Astrocyte of the hippocampus (primary cell): ENCODE results near the gene WDR54.

ENCODE experiments used
- DNase-seq: peaks from one replicate; pipeline ENCODE4 v3.0.0; 2011; ENCODE audit warnings: low read depth, low spot score

Gene WDR54, protein sequence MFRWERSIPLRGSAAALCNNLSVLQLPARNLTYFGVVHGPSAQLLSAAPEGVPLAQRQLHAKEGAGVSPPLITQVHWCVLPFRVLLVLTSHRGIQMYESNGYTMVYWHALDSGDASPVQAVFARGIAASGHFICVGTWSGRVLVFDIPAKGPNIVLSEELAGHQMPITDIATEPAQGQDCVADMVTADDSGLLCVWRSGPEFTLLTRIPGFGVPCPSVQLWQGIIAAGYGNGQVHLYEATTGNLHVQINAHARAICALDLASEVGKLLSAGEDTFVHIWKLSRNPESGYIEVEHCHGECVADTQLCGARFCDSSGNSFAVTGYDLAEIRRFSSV

DNA sequence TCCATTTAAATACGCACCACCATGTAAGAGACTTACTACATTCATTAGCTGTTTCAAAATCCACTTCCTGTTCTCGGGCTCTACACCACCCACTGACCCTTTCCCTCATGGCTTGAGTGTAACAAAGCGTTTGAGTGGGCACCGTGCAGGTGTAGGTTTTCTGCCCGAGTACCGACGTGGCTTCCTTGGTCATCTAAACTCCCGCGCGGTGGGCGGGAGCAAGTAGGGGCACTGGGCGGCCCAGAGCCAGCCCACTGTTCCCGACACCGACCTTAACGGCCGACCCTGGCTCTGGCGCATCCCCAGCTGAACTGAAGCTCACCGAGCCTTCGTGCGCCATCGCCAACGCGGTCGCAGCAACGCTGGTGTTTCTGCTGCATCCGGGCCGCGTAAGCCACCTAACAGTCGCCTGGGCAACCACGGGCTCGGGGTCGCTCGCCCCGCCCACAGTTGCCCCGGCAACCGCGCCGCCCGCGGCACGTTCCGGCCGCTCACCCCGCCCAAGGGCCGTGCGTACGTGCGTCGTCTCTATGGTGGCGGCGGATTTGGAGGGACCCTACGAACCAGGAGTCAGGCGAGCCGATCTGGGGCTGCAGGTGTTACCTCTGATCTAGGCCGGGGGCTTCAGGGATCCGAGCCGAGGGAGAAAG, at the start of gene WDR54, which contains the start of gene C2orf81:
WDR54 (plus strand) TSS at position 510 of the 650 bp plus-strand sequence. CDS start 424 bp downstream, outside the sequence.
C2orf81 (minus strand) TSS at position 399 of the 650 bp plus-strand sequence; CDS start at position 340, 59 bp downstream.
- peak; percentile 93 for DNase-seq

DNA sequence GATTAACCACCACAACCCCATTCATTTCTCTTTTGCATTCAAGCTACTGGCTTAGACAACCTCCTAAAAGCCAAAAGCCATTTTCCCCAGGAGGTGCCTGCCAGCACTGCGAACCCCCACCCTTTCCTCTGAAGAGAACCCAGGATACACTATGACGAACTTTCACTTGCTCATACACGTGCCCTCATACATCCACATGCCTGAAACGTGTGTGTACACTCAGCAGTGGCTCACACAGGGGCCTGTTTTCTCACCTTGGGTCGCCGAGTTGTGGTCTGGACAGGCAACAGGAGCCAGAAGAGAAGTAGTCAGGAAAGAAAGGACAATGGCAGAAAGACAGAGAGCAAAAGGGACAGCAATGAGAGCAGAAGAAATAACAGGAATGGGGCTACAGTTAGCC, 48.9 kb upstream of the WDR54 start:
- no peak for DNase-seq

DNA sequence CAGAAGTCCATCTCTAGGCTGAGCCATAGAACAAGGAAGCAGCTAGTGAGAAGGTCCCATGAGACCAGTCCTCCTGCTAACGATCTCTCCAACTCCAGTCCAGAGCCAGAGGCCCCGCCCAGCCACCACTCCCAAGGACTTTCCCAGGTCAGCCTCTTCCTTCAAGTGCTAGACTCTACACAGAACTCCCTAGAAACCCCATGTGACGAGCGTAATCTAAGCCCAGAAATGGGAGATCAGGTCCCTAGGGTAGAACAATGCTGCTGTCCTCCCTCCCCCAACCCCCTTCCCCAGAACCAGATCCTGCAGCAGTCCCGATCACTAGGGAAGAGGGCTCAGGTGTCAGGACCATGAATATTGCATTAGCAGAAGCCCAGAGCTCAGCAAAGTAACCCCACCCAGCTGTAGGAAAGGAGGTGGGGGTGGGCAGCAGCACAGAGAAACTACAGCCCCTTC, 48.3 kb upstream of the WDR54 start:
- DNase-seq, result no peak

DNA sequence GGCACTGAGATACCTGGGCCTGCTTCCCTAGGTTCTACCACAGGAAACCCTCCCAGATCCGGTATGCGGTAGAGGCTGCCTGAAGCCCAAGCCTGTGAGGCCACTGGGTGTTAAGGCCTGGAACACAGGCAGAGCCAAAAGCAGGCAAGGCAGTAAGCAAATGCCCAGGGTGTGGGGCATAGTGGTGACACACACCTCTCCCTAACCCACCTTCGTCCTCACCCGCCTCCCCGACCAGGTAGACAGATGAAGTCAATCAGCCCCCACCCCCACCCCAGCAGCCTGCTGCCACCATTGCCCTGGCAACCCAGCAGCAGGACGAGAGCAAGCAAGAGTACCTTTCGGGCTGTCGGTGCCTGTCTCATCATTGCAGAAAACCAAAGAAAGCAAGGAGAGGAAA, 47.5 kb upstream of the WDR54 start:
- DNase-seq, result peak; percentile 12

DNA sequence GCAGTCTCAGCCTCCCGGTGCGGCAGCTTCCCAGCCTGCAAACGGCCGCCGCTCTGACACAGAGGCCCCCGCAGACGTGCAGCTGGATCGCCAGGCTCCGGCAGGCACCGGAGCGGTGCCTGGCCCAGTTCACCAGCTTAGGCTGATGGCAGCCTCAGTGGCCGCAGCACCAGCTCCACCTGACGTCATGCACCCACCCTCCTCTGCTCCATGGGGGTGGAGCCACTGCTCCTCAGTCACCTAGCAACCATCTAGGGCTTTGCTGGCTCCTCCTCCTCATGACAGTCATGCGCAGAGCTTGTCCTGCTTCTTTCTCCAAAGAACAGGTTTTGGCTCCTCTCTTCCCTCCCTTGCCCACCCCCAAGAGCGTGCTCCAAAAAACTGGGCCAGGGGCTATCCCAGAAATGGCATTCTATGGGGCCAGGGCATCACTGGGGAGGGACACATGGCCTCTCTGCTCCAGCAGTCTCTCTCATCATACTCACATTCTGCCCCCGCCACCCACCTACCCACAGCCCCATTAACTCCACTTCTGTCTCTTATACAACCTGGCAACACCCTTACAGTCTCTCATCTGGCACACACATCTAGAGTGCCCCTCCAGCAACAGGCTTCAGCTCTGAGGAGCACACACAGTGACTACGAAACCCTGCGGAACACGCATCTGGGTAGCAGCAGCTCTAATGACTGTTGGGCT, 46.9 kb upstream of the WDR54 start:
- peak; percentile 94 for DNase-seq

DNA sequence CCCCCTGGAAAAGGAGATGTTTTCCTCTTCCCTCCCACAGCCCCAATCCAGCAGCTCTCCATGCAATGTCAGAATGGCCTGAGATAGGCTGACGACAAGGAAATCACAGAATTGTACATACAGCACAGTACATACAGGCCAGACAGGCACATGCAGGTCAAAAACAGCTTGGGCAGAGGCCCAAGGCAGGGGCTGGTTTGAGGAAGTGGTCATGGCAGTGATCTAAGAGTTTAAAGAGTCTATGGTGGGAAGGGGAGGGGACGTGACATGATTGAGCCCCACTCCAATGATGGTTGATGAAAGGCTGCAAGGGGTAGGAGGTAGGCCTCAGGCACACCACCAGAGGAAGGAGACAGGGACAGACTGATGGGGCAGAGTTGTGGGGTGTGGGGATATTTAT, 45.7 kb upstream of the WDR54 start:
- DNase-seq, result no peak

DNA sequence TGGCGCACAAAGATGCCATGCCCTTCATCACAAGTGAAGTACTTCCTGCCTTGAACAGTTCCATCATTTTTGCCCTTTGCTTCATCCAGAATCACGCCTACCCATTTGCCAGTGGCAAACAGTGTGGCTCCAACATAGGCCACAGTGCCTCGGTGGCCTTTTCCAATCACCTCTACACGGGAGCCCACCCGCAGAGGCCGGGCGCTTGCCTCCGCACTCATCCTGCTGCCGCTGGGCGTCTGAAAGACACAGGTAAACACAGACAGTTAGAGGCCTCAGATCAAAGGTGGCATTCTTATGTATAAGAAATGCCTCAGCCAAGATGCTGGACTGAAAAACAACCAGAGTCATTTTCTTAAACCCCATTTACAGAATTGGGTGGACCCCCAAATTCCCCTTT, 43.5 kb upstream of the WDR54 start:
- DNase-seq, result no peak

DNA sequence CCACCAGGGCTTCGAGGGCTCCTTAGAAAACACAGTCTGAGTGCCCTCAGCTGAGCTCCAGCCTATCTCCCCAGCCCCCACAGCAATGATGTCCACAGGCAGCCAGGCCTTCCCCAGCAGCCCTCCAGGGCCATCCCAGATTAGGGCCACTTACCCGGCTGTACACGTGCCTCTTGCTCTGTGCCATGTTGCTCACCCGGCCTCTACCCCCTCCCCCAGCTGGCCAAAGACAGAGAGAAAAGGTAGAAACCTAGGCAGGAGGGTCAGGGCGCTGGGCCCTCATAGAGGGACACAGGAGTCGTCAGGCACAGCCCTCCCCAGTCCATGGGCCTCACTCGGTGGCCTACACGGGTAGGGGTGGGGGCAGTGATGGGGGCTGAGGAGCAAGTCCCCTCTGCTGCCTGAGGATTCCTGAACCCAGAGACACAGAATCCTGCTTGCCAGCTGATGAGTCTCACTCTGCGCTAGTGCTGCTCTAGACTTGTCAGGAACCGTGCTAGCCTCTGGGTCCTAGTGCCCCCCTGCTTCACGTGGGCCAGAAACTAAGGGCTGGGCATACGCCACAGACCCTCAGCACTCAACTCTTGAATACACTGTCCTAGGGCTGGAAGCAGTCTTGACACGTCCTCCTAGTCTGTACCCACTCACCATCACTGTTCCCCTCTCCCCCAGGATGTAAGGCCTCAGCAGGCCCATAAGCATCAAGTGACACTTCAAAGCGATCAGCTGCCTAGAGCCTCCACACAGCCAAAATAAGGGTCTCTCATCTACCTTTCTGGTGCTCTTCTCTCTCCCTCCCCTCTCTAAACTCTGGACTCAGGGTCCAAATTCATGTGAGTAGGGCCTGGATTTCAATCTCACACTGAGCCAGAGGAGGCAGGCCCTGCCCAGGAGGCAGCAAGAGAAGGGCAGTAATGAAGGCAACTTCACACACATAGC, 41.4 kb upstream of the WDR54 start, which contains the start of gene DCTN1:
DCTN1 (minus strand) TSS at position 461 of the 939 bp plus-strand sequence; CDS start at position 187, 274 bp downstream.
- peak; percentile 74 for DNase-seq

DNA sequence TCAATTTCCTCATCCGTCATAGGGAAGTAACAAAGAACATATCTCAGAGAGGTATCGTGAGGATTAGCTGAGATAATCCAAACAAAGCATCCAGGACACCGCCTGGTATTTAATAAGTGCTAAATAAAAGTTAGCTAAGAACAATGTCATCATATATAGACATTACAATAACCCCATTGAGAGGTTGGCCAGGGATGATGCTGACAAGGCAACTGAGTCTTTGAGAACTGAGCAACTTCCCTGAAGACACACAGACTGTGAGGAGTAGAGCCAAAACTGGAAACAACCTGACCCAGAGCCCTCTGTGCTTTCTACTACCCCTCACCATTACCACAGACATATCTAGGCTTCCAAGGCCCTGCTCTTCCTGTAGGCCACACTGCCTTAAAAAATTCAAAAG, 39.8 kb upstream of the WDR54 start:
- no peak for DNase-seq

DNA sequence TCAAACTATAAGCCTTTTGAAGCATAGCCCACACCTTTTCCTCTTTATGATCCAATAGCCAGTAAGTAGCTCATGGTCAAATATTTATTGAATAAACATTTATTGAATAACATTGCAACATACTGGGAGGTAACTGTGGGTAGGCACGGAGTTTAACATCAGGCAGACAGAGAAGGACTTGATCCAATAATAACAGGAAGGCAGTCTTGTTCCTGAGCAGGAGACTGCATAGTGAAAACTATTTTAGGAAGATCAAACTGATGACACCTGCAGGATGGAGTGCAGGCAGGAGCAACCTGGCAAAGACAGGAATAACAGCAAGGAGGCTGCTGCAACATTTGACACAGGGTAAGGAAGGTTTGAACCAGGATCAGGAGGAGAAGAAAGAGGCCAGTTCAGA, 38.3 kb upstream of the WDR54 start:
- DNase-seq, result peak; percentile 38

DNA sequence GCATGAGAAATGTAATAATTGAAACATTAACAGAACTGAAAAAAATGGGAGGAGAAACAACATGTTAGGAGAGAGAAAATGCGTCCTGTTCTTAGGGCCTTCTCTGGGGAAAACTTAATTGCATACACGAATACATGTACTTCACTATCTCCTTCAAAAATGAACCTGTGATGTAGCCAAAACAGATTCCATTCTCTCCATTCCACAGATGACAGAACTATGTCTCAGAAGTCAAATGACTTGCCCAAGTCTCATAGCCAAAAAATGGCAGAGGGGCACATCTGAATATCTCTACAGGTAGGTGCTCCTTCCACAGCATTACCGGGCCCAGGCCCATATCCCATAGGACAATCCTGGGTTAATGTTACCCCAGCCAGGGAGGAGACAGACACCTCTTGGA, 37.5 kb upstream of the WDR54 start:
- DNase-seq, result peak; percentile 19

DNA sequence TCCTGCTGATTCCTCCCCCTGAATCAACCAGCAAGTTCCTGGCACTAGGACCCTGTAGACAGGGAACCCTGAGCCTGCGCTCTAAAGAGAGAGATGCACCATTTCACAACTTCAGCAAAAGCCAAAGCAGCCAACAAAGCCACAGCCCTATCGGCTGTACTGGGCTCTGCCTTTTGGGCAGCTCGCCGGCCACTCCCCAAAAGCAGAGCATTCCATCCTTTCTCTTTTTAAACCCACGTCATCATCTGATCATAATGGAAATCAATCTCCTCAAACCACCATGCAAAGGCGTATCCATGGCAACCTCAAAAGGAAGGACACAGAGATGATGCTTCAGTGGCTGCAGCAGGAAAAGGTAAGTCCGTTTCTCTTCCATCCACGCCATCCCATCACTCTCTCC, 36.1 kb upstream of the WDR54 start:
- peak; percentile 35 for DNase-seq

DNA sequence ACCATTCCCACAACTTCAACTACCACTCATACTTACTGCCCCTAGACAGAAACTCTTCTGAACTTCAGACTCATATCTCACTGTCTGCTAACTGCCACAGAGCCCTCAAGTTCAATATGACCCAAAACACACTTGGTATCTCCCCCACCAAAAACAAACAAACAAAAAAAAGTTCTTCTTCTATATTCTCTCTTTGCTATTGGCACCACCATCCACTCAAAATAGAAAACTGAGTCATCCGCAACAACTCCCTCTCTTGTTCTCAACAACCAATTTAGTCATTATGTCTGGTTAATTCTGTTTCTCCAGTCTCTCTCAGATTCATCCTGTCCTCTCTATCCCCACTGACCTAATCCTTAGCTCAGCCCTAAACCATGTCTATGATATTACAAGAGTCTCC, 34.2 kb upstream of the WDR54 start:
- no peak for DNase-seq

DNA sequence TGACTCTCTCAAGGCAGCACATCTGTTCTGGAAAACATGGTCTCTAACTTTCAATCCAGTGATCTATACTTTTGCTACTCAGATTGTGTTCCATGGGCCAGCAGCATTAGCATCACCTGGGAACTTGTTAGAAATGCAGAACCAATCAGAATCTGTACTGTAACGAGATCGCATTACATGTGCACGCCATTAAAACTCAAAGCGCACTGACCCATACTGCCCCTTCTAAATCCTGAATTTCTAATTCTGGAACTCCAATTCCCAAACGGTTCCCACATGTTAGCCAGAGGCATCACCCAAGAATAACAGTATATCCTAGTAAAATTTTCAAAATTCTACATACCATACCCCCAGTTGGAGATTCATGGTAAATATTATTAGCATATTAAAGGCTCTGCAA, 30.9 kb upstream of the WDR54 start:
- no peak for DNase-seq

DNA sequence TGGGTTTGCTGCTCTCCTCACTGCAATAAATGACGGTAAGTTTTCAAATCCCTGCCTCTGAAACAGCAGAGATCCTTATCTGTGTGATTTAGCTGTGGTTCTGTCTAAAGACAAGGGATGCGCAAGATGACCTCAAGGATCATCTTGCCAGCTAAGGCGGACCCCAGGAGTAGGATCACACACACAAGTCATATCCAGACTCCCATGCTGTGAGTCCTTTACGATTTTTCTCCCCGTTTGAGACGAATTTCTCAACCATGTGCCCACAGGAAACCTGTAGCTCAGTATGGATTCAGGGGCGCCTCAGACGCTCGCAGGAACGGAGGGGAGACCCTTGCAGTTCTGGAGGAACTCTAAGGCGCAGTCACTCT, 30.3 kb upstream of the WDR54 start:
- no peak for DNase-seq

DNA sequence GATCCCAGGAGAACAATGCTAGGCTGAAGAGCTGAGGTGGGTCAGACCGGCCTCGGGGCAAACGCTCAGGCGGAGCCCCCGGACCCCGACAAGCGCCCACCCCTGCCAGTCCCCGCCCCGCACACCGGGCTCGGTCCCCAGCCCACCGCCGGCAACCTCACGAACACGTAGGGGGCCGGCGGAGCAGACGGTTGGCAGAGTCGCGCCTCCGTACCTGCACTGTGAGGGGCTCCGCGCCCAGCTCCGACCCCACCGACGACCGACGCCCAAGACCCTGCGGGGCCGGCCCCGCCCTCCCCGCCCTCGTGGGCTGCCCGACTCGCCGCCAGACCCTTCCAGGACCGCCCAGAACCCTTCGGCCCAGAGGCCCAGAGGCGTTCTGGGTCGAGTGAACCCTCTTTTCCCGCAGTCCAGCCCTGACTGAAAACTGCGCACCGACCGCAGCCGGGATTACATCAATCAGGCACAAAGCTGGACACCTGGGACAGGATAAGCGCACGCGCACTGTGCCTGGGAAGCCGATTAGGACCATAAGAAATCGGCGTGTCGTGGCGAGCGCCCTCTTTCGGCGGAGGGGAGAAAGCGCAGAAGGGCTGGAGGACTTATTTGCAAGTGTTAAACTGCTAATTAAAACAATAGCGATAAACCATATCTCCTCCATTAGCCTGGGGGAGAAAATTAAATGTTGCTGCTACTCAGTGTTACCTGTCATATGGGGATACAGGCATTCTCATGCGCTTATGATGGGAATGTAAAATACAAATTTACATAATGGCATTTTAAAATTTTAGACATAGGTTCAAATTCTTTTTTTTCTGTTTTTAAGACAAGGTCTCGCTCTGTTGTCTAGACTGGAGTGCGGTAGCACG, 29.7 kb upstream of the WDR54 start:
- DNase-seq, result peak; percentile 95

DNA sequence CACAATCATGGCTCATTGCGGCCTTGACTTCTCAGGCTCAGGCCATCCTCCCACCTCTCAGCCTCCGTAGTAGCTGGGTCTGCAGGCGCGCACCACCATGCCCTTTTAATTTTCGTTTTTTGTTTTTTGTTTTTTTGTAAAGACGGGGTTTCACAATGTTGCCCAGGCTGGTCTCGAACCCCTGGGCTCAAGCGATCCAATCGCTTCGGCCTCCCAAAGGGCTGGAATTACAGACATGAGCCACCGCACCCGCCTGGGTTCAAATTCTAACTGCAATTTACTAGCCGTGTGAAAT, 29.1 kb upstream of the WDR54 start:
- DNase-seq, result no peak

DNA sequence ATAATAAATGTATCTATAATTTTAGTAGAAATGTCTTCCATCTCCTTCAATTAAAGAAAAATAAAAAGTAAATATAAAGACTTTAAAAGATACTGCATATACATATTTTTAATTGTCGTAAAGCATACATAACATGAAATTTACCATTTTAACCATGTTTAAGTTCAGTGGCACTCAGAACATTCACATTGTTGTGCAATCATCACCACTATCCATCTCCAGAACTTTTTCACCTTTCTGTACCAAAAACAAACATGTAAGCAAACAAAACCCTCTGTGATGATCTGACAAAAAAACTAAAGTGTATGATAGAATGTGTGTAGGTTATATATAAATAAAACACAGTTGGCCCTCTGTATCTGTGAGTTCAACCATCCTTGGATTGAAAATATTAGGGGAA, 28.0 kb upstream of the WDR54 start:
- DNase-seq, result no peak

DNA sequence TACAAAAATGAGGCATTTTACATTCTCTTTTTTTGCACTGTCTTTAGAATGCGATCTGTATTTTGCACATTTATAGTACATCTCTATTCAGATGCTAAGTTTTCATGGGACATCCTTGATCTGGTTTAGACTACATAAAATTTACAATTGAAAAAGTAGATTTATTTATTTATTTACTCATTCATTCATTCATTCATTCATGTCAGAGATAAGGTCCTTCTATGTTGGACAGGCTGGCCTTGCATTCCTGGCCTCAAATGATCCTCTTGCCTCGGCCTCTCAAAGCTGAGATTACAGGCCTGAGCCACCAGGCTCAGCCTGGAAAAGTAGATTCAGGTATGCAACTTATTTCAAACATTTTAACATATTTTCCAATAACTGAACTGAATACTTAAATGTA, 25.4 kb upstream of the WDR54 start:
- DNase-seq, result no peak

DNA sequence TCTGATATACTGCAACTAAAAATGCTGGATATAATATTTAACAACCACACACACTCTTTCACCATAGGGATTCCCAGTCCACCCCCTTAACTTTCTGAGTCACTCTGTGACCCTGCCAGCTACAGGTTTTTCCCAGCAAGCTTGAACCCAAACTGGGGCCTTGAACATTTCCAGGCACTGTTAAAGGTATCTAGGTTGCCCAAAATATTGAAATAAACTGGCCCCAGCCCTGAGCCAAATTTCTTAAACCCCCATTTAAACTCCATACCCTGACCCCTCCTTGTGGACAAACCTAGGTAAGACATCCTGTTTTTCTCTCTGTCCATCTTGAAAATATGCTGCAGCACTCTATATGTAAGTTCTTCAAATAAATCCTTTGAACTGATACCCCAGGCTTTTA, 21.7 kb upstream of the WDR54 start:
- peak; percentile 28 for DNase-seq

DNA sequence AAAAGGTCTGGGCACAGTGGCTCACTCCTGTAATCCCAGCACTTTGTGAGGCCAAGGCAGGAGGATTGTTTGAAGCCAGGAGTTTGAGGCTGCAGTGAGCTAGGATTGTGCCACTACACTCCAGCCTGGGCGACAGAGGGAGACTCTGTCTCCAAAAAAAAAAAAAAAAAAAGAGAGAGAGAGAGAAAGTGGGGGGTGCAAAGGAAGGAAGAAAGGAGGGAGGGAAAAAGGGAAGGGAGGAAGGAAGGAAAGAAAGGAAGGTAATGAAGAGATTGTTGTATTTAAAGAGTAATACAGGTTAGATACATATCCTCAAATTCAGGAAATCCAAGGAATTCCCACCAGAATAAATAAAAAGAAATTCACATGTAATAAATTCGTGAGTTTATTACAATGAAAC, 19.6 kb upstream of the WDR54 start:
- DNase-seq, result no peak
